Smooth muscle cell of the brain vasculature (primary cell): Measurements from ENCODE around the gene FCER2.

Experiments
- DNase-seq: peaks from one replicate; pipeline ENCODE4 v3.0.0-alpha.2; 2012; ENCODE audit warnings: low read depth, low spot score

Gene FCER2

DNA sequence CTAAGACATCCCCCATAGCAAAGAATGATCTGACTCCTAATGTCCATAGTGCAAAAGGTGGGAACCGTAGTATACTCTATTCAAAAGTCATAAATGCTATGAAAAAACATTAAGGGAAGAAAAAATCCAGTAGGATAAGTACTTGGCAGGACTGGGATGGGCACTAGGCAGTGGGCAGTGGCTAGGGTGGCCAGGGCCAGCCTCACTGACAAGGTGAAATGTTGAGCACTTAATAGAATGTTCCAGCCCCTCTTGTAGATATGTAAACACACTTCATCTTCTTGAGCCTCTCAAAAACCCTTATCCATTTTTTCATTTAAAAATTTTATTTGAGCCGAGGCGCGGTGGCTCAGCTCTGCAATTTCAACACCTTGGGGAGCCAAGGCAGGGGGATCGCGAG, 31.4 kb upstream of the FCER2 start:
- no peak for DNase-seq

GRCh38 chr19:7732045-7732444, 30.1 kb upstream of the FCER2 start, which contains the start of gene CLEC4G:
Gene CLEC4G (minus strand): TSS chr19:7732110. CDS start chr19:7732102, 8 bp downstream.
- no peak for DNase-seq

DNA sequence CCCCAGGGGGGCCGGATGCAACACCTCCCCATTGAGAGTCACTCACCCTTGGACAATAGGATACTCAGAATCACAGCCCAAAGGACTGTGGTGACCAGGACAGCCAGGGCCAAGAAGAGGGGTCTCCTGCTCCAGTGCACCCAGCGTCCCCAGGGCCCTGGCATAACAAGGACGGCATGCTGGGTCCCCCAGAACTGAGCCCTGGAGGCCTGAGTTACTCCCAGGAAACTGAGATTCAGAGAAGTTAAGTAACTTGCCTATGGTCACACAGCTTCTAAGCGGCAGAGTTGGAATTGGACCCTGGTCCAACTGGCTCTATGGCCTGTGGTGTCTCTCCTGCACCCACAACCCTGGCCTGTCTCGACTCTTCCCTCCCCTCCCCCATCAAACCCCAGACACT, 29.7 kb upstream of the FCER2 start:
- DNase-seq: no peak

GRCh38 chr19:7731218-7731595, 29.3 kb upstream of the FCER2 start:
- no peak for DNase-seq

DNA sequence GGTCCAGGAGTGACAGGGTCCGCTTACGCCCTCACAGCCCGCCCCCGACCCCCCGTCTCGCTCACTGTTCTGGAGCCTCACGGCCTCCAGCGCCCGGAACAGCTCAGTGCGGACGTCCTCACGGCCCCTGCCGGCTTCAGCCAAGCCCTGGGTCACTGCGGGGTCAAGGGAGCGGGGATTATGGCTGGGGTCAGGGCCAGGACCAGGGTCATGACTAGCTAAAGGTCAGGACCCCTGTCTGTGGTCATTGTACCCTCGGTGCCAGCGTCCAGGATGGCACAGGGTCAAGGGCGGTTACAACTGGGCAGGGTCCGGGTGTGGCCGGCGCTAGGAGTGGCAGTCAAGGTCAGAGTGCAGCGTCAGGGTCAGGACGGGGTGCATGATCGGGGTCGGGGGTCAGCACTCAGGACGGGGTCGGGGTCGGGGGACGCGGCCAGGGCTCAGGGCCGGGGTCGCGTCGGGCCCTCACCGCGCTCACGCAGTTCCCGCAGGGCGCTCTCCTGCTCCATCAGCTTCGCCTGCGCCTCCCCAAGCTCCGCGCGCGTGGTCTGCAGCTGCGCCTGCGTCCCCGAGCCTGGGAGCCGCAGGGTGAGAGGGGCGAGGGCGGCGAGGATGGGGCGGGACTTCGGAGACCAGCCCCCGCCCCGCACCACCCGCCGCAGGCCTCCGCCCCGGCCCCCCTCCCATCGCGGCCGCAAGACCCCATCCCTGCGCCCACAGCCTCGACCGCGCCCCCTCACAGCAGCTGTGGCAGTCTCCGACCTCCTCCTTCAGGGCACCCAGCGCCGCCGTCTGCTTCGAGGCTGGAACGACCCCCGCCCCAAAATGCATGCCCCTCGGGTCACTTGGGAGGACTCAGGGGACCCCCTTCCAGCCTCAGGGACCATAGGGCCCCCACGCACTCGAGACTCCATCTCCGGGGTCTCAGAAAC, 28.6 kb upstream of the FCER2 start:
- DNase-seq: no peak

- DNase-seq: no peak
Measured at GRCh38 chr19:7729831-7730285, 27.9 kb upstream of the FCER2 start.

DNA sequence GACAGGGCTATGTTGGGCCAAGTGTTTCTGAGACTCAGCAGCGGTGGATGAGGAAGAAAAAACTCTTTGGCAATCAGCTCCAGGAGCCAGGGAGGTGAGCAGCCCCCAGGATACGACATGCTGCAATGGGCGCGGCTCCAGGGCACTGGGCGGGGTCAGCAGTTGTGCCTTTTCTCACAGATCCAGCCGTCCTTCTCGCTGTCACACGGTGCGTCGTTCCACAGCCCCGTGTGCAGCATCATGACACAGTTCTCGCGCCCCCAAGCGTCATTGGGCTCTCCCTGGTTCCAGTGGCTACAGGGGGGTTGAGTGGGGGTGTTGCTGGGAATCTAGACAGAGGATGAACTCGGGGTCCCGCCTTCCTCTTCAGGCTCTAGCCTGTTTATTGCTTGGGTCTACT, 27.3 kb upstream of the FCER2 start:
- no peak for DNase-seq

GRCh38 chr19:7725791-7726190, 23.9 kb upstream of the FCER2 start:
- no peak for DNase-seq

DNA sequence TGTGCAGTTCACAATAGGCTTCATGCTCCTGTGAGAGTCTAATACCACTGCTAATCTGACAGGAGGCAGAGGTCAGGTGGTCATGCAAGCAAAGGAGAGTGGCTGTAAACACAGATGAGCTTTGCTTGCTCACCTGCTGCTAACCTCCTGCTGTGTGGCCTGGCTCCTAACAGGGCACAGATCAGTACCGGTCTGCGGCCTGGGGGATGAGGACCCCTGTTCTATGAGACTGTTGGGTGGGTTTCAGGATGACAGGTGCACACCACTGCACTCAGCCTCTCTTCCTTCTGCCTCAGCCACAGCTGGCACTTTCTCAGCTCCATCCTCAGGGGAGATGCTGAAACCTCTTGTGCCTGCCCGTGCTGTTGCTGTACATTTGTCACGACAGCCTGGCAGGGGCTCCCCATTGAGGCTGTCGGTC, 20.3 kb upstream of the FCER2 start:
- DNase-seq: no peak

DNA sequence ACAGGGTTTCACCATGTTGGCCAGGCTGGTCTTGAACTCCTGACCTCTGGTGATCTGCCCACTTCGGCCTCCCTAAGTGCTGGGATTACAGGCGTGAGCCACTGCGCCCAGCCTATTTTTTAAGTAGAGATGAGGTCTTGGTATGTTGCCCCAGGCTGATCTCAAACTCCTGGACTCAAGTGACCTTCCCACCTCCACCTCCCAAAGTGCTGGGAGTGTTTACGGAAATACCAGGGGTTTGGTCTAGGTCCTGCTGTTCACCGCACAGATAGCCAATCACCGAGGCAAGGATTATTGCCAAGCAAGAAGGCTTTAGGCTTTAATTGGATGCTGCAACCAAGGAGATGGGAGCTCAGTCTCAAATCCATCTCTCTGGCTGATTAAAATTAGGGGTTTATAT, 18.4 kb upstream of the FCER2 start:
- DNase-seq: no peak

DNA sequence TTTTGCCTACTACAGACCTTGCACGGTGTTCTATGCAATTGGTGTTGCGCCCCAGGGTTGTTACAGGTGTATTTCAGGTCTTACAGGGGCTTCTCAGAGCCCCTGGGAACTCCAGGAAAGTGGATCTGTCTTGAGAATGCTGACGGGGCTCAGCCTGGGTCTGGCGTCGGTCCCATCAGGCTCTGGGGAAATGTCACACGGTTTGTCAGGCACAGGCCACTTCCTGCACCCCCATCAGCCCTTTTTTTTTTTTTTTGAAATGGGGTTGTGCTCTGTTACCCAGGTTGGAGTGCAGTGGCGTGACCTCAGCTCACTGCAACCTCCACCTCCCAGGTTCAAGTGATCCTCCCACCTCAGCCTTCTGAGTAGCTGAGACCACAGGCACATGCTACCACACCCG, 16.7 kb upstream of the FCER2 start:
- DNase-seq: no peak

DNA sequence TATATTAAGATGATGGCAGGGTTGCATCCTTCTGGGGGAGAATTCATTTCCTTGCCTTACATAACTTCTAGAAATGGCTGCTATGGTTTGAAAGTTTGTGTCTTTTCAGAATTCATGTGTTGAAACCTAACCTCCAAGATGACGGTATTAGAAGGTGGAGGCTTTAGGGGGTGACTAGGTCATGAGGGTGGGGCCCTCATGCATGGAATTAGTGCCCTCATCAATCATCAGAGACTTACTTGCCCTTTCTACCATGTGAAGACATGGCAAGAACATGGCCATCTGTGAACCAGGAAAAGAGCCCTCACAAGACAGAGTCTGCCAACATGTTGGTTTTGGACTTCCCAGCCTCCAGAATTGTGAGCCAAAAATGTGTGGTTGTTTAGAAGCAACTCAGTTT, 14.8 kb upstream of the FCER2 start:
- DNase-seq: no peak

DNA sequence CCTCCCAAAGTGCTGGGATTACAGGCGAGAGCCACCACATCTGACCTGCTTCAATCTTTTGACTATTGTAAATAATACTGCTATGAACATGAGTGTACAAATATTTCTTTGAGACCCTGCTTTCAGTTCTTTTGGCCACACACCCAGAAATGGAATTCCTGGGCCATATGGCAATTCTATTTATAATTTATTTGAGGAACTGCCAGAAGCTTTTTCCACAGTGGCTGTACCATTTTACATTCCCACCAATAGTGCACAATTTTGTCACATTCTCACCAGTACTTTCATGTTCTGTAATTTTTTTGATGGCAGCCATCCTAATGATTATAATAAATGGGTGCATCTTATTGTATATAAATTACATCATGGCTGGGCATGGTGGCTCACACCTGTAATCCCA, 13.7 kb upstream of the FCER2 start:
- no peak for DNase-seq

DNA sequence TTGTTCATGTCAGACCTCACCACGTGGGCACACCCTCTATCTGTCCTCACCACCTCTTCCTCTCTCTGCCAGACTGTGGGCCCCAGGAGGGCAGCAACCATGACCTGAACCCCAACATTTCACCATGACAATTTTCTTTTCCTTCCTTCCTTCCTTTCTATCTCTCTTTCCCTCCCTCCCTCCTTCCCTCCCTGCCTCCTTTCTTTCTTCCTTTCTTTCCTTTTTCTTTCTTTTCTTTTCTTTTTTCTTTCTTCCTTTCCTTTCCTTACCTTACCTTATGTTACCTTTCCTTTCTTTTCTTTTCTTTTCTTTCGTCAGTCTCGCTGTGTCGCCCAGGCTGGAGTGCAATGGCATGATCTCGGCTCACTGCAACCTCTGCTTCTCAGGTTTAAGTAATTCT, 8.7 kb upstream of the FCER2 start:
- no peak for DNase-seq

- DNase-seq: no peak
Measured at GRCh38 chr19:7709932-7710460, 8.1 kb upstream of the FCER2 start.

- DNase-seq: no peak
Measured at GRCh38 chr19:7706955-7707456, 5.1 kb upstream of the FCER2 start.

GRCh38 chr19:7706188-7706954, 4.4 kb upstream of the FCER2 start:
- no peak for DNase-seq

- no peak for DNase-seq
Measured at GRCh38 chr19:7705387-7706187, 3.7 kb upstream of the FCER2 start.

- DNase-seq: no peak
Measured at GRCh38 chr19:7704280-7705060, 2.5 kb upstream of the FCER2 start.

GRCh38 chr19:7703332-7703731, 1.4 kb upstream of the FCER2 start:
- DNase-seq: no peak
